ENCODE measurements around the gene CYTIP.

GRCh38 chr2:157438863-157439823 lies 4.7 kb downstream of the CYTIP start:
- TF ChIP-seq POLR2AphosphoS5 (IDR thresholded peaks at IDR 0.05; ENCODE audit: low read depth, low read length) (no peak), POLR2A (IDR thresholded peaks at IDR 0.05; ENCODE audit: low read depth, low read length) (no peak), TAF1 (IDR thresholded peaks at IDR 0.05; ENCODE audit: borderline replicate concordance, low read depth, low read length) (no peak)
